Lower lobe of right lung (tissue), 2 donors: ENCODE measurements around the gene PCAT7. TPM values are rescaled to one million over a fixed set of nuclear protein-coding genes. Genes with fewer than 3 reads are reported as not detected.

Experiments used
- ATAC-seq, 2 donors: fragments of 200-7000 bp; cut with Tn5 transposase; one replicate each; pipeline ENCODE4 v1.9.1; 2020 to 2022; ENCODE audit warnings: mild to moderate bottlenecking in 2 of 2, moderate library complexity in 2 of 2
- DNase-seq: peaks from one replicate; pipeline ENCODE4 v3.0.0-alpha.2; 2020
- H3K27ac ChIP-seq: fragments of 200-600 bp; one replicate; pipeline ENCODE4 v1.8.0; 2022
- H3K27me3 ChIP-seq: fragments of 200-600 bp; one replicate; pipeline ENCODE4 v1.8.0; 2022; ENCODE audit warnings: low read depth
- H3K36me3 ChIP-seq: fragments of 200-600 bp; one replicate; pipeline ENCODE4 v1.8.0; 2022; ENCODE audit warnings: mild to moderate bottlenecking
- H3K4me1 ChIP-seq: fragments of 200-600 bp; one replicate; pipeline ENCODE4 v1.8.0; 2022
- H3K4me3 ChIP-seq: fragments of 200-600 bp; one replicate; pipeline ENCODE4 v1.8.0; 2022; ENCODE audit warnings: mild to moderate bottlenecking
- H3K9me3 ChIP-seq: fragments of 200-600 bp; one replicate; pipeline ENCODE4 v1.8.0; 2022
- CTCF ChIP-seq: fragments of 200-600 bp; IDR thresholded peaks from one replicate; pipeline ENCODE4 v1.8.0; 2022; ENCODE audit warnings: antibody characterized with exemption, mild to moderate bottlenecking
- intact Hi-C: fragments of 100-400 bp; cut with DNase I; formaldehyde crosslinking; loops from one replicate; pipeline ENCODE4 v1.11.0; 2022
- total RNA-seq: library from RNA; stranded (reverse); fragmentation: NEBNext Ultra II Directional; extraction: Animal tissue kit (Norgen Biotek cat#: 25700); gene quantifications from one replicate; pipeline ENCODE4 v1.2.1, GENCODE V29; 2021
- donor health status: DM: no; HTN: yes; CAD: no; lungs with severe emphysema.

PCAT7 gene
- total RNA-seq, 1 donor from 2014 or later = 0.30 TPM

GRCh38 chr9:94576131-94576530 lies 21.2 kb downstream of the PCAT7 start:
- peak in 1 of 2 donors; percentile 42 for ATAC-seq
- H3K27ac ChIP-seq = no peak overlapping the region
- DNase-seq = no peak
- no peaks in the 10 kb centered on the region for H3K27me3 ChIP-seq
- intact Hi-C loops = no loop called here
- no peaks in the 10 kb centered on the region for H3K9me3 ChIP-seq
- H3K36me3 ChIP-seq = no peaks in the 10 kb centered on the region
- no peaks in the 10 kb centered on the region for H3K4me1 ChIP-seq
- no peak for TF ChIP-seq CTCF
- H3K4me3 ChIP-seq = no peak overlapping the region

GRCh38 chr9:94577036-94577435 lies 22.2 kb downstream of the PCAT7 start:
- no peaks in the 10 kb centered on the region for H3K4me1 ChIP-seq
- DNase-seq (no peak), ATAC-seq (no peak)
- H3K9me3 ChIP-seq = no peaks in the 10 kb centered on the region
- no peak overlapping the region for H3K27ac ChIP-seq
- no peak for TF ChIP-seq CTCF
- no peaks in the 10 kb centered on the region for H3K27me3 ChIP-seq
- intact Hi-C loops = no loop called here
- no peaks in the 10 kb centered on the region for H3K36me3 ChIP-seq
- H3K4me3 ChIP-seq = no peak overlapping the region

GRCh38 chr9:94577571-94577970 lies 22.7 kb downstream of the PCAT7 start:
- no peak for TF ChIP-seq CTCF
- ATAC-seq = no peak
- intact Hi-C loops = no loop called here

GRCh38 chr9:94581728-94582127 lies 26.8 kb downstream of the PCAT7 start:
- no peaks in the 10 kb centered on the region for H3K36me3 ChIP-seq
- intact Hi-C loops = no loop called here
- no peaks in the 10 kb centered on the region for H3K27me3 ChIP-seq
- DNase-seq (no peak), ATAC-seq (no peak)
- no peaks in the 10 kb centered on the region for H3K9me3 ChIP-seq
- no peak for TF ChIP-seq CTCF
- no peak overlapping the region for H3K27ac ChIP-seq
- no peak overlapping the region for H3K4me3 ChIP-seq
- no peaks in the 10 kb centered on the region for H3K4me1 ChIP-seq

More at GRCh38 chr9:94577571-94577970, 22.7 kb downstream of the PCAT7 start:
- Histone ChIP-seq H3K27ac (no peak overlapping the region), H3K27me3 (no peaks in the 10 kb centered on the region), H3K9me3 (no peaks in the 10 kb centered on the region), H3K36me3 (no peaks in the 10 kb centered on the region), H3K4me1 (no peaks in the 10 kb centered on the region), H3K4me3 (no peak overlapping the region)
- no peak for DNase-seq

GRCh38 chr9:94584555-94584954 lies 29.7 kb downstream of the PCAT7 start:
- intact Hi-C loops = no loop called here
- ATAC-seq = no peak
- DNase-seq = no peak
- H3K27me3 ChIP-seq = no peaks in the 10 kb centered on the region
- H3K4me3 ChIP-seq = no peak overlapping the region
- no peak for TF ChIP-seq CTCF
- H3K27ac ChIP-seq = no peak overlapping the region
- no peaks in the 10 kb centered on the region for H3K9me3 ChIP-seq
- H3K36me3 ChIP-seq = no peaks in the 10 kb centered on the region
- H3K4me1 ChIP-seq = peaks cover 6% of the 10 kb centered on the region

- Histone ChIP-seq H3K4me1 (peaks cover 6% of the 10 kb centered on the region), H3K27ac (no peak overlapping the region), H3K27me3 (no peaks in the 10 kb centered on the region), H3K4me3 (peak overlapping the region; percentile 27), H3K36me3 (no peaks in the 10 kb centered on the region), H3K9me3 (no peaks in the 10 kb centered on the region)
- intact Hi-C loops = no loop called here
- DNase-seq (no peak), ATAC-seq (peak in 1 of 2 donors; percentile 39)
- no peak for TF ChIP-seq CTCF
Measured at GRCh38 chr9:94586316-94586715, 31.4 kb downstream of the PCAT7 start.
